Stimulated activated CD8-positive, alpha-beta memory T cell treated with anti-CD3 and anti-CD28 coated beads, Interleukin-4, amount 100 ng/mL, for 48 hours (primary cell): ENCODE measurements around the gene NKAIN2.
"Not testable (repeated sequence)": the region's sequence is repeated elsewhere in the genome, so short reads cannot be mapped to it uniquely, and the experiment has no call there.

Source experiments
- DNase-seq: peaks from one replicate; pipeline ENCODE4 v3.0.0-alpha.2; 2020

Gene NKAIN2

GRCh38 chr6:123972600-123973294 lies 169.1 kb downstream of the NKAIN2 start:
- no peak for DNase-seq

- DNase-seq, result no peak
Observed at GRCh38 chr6:123980311-123980710, 176.6 kb downstream of the NKAIN2 start.

GRCh38 chr6:123986938-123987337 lies 183.3 kb downstream of the NKAIN2 start:
- DNase-seq, result no peak

- DNase-seq, result not testable (repeated sequence)
Observed at GRCh38 chr6:123989918-123990317, 186.3 kb downstream of the NKAIN2 start.

GRCh38 chr6:123990376-123990775 lies 186.7 kb downstream of the NKAIN2 start:
- DNase-seq, result no peak

GRCh38 chr6:123994168-123994567 lies 190.5 kb downstream of the NKAIN2 start:
- DNase-seq, result no peak

- DNase-seq, result no peak
Observed at GRCh38 chr6:123994891-123995635, 191.4 kb downstream of the NKAIN2 start.

GRCh38 chr6:123997223-123997622 lies 193.6 kb downstream of the NKAIN2 start:
- no peak for DNase-seq

- no peak for DNase-seq
Observed at GRCh38 chr6:124002377-124003081, 198.9 kb downstream of the NKAIN2 start.

GRCh38 chr6:124007266-124007665 lies 203.6 kb downstream of the NKAIN2 start:
- no peak for DNase-seq

- DNase-seq, result no peak
Observed at GRCh38 chr6:124008000-124008987, 204.6 kb downstream of the NKAIN2 start.

GRCh38 chr6:124008988-124009765 lies 205.5 kb downstream of the NKAIN2 start:
- DNase-seq, result no peak

- no peak for DNase-seq
Observed at GRCh38 chr6:124010574-124010973, 206.9 kb downstream of the NKAIN2 start.

GRCh38 chr6:124011180-124011579 lies 207.5 kb downstream of the NKAIN2 start:
- DNase-seq, result no peak

GRCh38 chr6:124022051-124022450 lies 218.4 kb downstream of the NKAIN2 start:
- DNase-seq, result not testable (repeated sequence)

- DNase-seq, result no peak
Observed at GRCh38 chr6:124022641-124023040, 219.0 kb downstream of the NKAIN2 start.

- DNase-seq, result no peak
Observed at GRCh38 chr6:124026694-124027093, 223.0 kb downstream of the NKAIN2 start.

- no peak for DNase-seq
Observed at GRCh38 chr6:124027392-124027791, 223.7 kb downstream of the NKAIN2 start.

- DNase-seq, result no peak
Observed at GRCh38 chr6:124028117-124028516, 224.5 kb downstream of the NKAIN2 start.

- DNase-seq, result no peak
Observed at GRCh38 chr6:124029567-124029966, 225.9 kb downstream of the NKAIN2 start.

- no peak for DNase-seq
Observed at GRCh38 chr6:124033501-124033900, 229.8 kb downstream of the NKAIN2 start.

- no peak for DNase-seq
Observed at GRCh38 chr6:124036384-124036783, 232.7 kb downstream of the NKAIN2 start.
